ENCODE data around the gene PLA1A. TPM values are rescaled to one million over a fixed set of nuclear protein-coding genes. Genes with fewer than 3 reads are reported as not detected.
"Not testable (repeated sequence)": the region's sequence is repeated elsewhere in the genome, so short reads cannot be mapped to it uniquely, and the experiment has no call there.

Gene PLA1A
- total and polyA plus RNA-seq, 2 donors (not counting 3 experiments of a cell fraction or from before 2014, with no cell fraction given) = 0.07 TPM; not detected in 1

DNA sequence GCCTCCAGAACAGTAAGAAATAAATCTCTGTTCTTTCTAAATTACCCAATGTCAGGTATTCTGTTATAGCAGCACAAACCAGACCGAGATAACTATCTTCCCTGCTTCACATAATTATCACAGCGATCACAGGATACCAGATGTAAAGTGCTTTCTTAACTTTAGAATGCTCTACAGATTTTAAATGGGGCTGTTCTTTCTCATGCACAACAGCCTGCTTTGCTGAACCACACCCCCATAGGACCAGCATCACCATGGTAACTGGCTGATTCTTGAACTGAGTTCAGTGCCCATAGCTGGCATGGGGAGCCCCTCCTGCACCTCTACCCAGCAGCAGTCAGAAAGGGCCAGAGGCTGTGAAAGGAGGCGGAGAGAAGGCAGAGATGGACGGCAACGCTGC lies 46.1 kb upstream of the PLA1A start:
- no peak for DNase-seq (ENCODE audit: low read depth, low spot score)
- POLR2A ChIA-PET = no interaction called here
- no peaks in the 10 kb centered on the region for H3K4me1 ChIP-seq (ENCODE audit: control insufficient read depth, extremely low read depth, insufficient read depth, low read length)
- FAIRE-seq = no peak
- BruUV-seq (replicated peaks) = no TSS peak
- peaks cover 0 to 5% of the 10 kb centered on the region in 2 experiments for H3K27me3 ChIP-seq (ENCODE audit: control insufficient read depth in 2 of 2, insufficient read depth in 2 of 2, low read length in 2 of 2)
- no peak overlapping the region for H3K4me3 ChIP-seq (replicated peaks in 1 of 3; ENCODE audit: insufficient read depth in 1 of 3, low read depth in 1 of 3, low read length in 3 of 3)
- no peak overlapping the region for H2AFZ ChIP-seq (ENCODE audit: low read depth, low read length)
- no peak overlapping the region for H3K9ac ChIP-seq (replicated peaks; ENCODE audit: extremely low read depth, insufficient read depth, low read length)
- H3K27ac ChIP-seq (ENCODE audit: insufficient read depth, low read depth, low read length) = no peak overlapping the region
- H4K20me1 ChIP-seq (replicated peaks; ENCODE audit: control insufficient read depth, extremely low read depth, insufficient read depth, low read length) = no peaks in the 10 kb centered on the region
- dilution Hi-C loops (cut with MboI; ENCODE audit: extremely low pct_ligation_motif_present, low sequenced_read_pairs) (no loop called here), intact Hi-C loops (cut with micrococcal nuclease) (loop anchor here (10.0 kb wide), 1 partner anchor 277 kb away; no protein-coding TSS in a partner anchor)
- H3K4me2 ChIP-seq (ENCODE audit: insufficient read depth, low read length) = no peak overlapping the region
- TF ChIP-seq, protein P1, sequence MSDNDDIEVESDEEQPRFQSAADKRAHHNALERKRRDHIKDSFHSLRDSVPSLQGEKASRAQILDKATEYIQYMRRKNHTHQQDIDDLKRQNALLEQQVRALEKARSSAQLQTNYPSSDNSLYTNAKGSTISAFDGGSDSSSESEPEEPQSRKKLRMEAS (IDR thresholded peaks at IDR 0.05; ENCODE audit: insufficient read depth, insufficient read length) = no peak
- no peak for TF ChIP-seq FOS (IDR thresholded peaks at IDR 0.05; ENCODE audit: borderline replicate concordance, insufficient read depth, low read length)
- no peak for TF ChIP-seq POLR2AphosphoS5 (IDR thresholded peaks at IDR 0.05; ENCODE audit: insufficient read depth, low read depth, low read length)
- no peak for TF ChIP-seq JUN (IDR thresholded peaks at IDR 0.05; ENCODE audit: borderline replicate concordance, insufficient read depth, insufficient read length, low read depth)
- no peak for TF ChIP-seq MYC (IDR thresholded peaks at IDR 0.05; ENCODE audit: low read depth, low read length)
- TF ChIP-seq POLR2A (IDR thresholded peaks at IDR 0.05; ENCODE audit: low read depth, low read length) = no peak
- TF ChIP-seq, protein P2, sequence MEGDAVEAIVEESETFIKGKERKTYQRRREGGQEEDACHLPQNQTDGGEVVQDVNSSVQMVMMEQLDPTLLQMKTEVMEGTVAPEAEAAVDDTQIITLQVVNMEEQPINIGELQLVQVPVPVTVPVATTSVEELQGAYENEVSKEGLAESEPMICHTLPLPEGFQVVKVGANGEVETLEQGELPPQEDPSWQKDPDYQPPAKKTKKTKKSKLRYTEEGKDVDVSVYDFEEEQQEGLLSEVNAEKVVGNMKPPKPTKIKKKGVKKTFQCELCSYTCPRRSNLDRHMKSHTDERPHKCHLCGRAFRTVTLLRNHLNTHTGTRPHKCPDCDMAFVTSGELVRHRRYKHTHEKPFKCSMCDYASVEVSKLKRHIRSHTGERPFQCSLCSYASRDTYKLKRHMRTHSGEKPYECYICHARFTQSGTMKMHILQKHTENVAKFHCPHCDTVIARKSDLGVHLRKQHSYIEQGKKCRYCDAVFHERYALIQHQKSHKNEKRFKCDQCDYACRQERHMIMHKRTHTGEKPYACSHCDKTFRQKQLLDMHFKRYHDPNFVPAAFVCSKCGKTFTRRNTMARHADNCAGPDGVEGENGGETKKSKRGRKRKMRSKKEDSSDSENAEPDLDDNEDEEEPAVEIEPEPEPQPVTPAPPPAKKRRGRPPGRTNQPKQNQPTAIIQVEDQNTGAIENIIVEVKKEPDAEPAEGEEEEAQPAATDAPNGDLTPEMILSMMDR (IDR thresholded peaks at IDR 0.05; ENCODE audit: extremely low read depth in 1 of 2, insufficient read depth in 1 of 2, low read depth in 1 of 2, low read length in 2 of 2) = no peak
- TF ChIP-seq GATA2 (IDR thresholded peaks at IDR 0.05; ENCODE audit: insufficient read depth, insufficient read length, low read depth, low read length) = no peak
- TF ChIP-seq EZH2 (IDR thresholded peaks at IDR 0.05; ENCODE audit: borderline replicate concordance, low read depth, low read length, severe bottlenecking) = no peak
- CTCF ChIA-PET = interaction anchor here (1.7 kb wide), 1 partner anchor 129 kb away, joined by 5 read pairs; no protein-coding TSS in a partner anchor
- H3K9me1 ChIP-seq (replicated peaks; ENCODE audit: control insufficient read depth, extremely low read depth, insufficient read depth, low read length) = no peaks in the 10 kb centered on the region
- no peaks in the 10 kb centered on the region for H3K9me3 ChIP-seq (replicated peaks; ENCODE audit: control insufficient read depth, insufficient read depth, low read length)
- H3K36me3 ChIP-seq (ENCODE audit: control insufficient read depth in 2 of 2, extremely low read depth in 1 of 2, insufficient read depth in 2 of 2, low read length in 2 of 2) = no peaks in the 10 kb centered on the region
- no peaks in the 10 kb centered on the region for H3K79me2 ChIP-seq (ENCODE audit: control insufficient read depth, insufficient read depth, low read length)

DNA sequence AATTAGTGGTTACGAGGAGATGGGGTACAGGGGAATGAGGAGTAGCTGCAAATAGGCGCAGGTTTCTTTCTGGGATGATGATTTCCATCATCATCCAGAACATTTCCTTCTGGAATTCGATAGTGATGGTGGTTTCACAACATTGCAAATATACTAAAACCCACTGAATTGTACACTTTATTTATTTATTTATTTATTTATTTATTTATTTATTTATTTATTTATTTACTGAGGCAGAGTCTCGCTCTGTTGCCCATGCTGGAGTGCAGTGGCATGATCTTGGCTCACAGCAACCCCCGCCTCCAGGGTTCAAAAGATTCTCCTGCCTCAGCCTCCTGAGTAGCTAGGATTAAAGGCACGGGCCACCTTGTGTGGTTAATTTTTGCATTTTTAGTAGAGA lies 44.8 kb upstream of the PLA1A start:
- dilution Hi-C loops (cut with MboI; ENCODE audit: extremely low pct_ligation_motif_present, low sequenced_read_pairs); BruUV-seq (replicated peaks): not testable (repeated sequence)
- peaks cover 0 to 13% of the 10 kb centered on the region in 2 experiments for H3K27me3 ChIP-seq (ENCODE audit: control insufficient read depth in 2 of 2, insufficient read depth in 2 of 2, low read length in 2 of 2)

More for the DNA sequence above, 44.8 kb upstream of the PLA1A start:
- FAIRE-seq; H3K9ac ChIP-seq (replicated peaks; ENCODE audit: extremely low read depth, insufficient read depth, low read length); H3K4me1 ChIP-seq (ENCODE audit: control insufficient read depth, extremely low read depth, insufficient read depth, low read length); H3K79me2 ChIP-seq (ENCODE audit: control insufficient read depth, insufficient read depth, low read length); H2AFZ ChIP-seq (ENCODE audit: low read depth, low read length); H3K27ac ChIP-seq (ENCODE audit: insufficient read depth, low read depth, low read length); H3K4me2 ChIP-seq (ENCODE audit: insufficient read depth, low read length); H3K9me1 ChIP-seq (replicated peaks; ENCODE audit: control insufficient read depth, extremely low read depth, insufficient read depth, low read length); H3K36me3 ChIP-seq (ENCODE audit: control insufficient read depth in 2 of 2, extremely low read depth in 1 of 2, insufficient read depth in 2 of 2, low read length in 2 of 2); DNase-seq (ENCODE audit: low read depth, low spot score); H4K20me1 ChIP-seq (replicated peaks; ENCODE audit: control insufficient read depth, extremely low read depth, insufficient read depth, low read length); POLR2A ChIA-PET; H3K4me3 ChIP-seq (replicated peaks in 1 of 3; ENCODE audit: insufficient read depth in 1 of 3, low read depth in 1 of 3, low read length in 3 of 3); H3K9me3 ChIP-seq (replicated peaks; ENCODE audit: control insufficient read depth, insufficient read depth, low read length): not testable (repeated sequence)
- intact Hi-C loops (cut with micrococcal nuclease) = loop anchor here (10.0 kb wide), 1 partner anchor 278 kb away; no protein-coding TSS in a partner anchor
- CTCF ChIA-PET = interaction anchor here (1.7 kb wide), 1 partner anchor 128 kb away, joined by 5 read pairs; no protein-coding TSS in a partner anchor

Measured in endothelial cell of umbilical vein (primary cell).